Chondrocyte (in vitro differentiated cells): ENCODE data around the gene HAGH. TPM values are rescaled to one million over a fixed set of nuclear protein-coding genes. Genes with fewer than 3 reads are reported as not detected.

ENCODE experiments used
- DNase-seq: peaks from one replicate; pipeline ENCODE4 v3.0.0; 2021; ENCODE audit warnings: mixed read lengths, low spot score
- H3K27ac Mint-ChIP-seq: one replicate; pipeline ENCODE4 v1.8.0; 2021; ENCODE audit warnings: mild to moderate bottlenecking, moderate library complexity, mixed read lengths; ENCODE audit not compliant: unreplicated experiment
- H3K27me3 Mint-ChIP-seq: 2 replicates; pipeline ENCODE4 v1.8.0; 2021; ENCODE audit warnings: low read depth, mixed read lengths
- H3K36me3 Mint-ChIP-seq: 2 replicates; pipeline ENCODE4 v1.8.0; 2021; ENCODE audit warnings: low read depth, mixed read lengths
- H3K4me1 Mint-ChIP-seq: 2 replicates; pipeline ENCODE4 v1.8.0; 2021; ENCODE audit warnings: low read depth, mild to moderate bottlenecking, mixed read lengths
- H3K4me3 Mint-ChIP-seq: one replicate; pipeline ENCODE4 v1.8.0; 2021; ENCODE audit warnings: mild to moderate bottlenecking, moderate library complexity, mixed read lengths; ENCODE audit not compliant: unreplicated experiment
- H3K9me3 Mint-ChIP-seq: 2 replicates; pipeline ENCODE4 v1.8.0; 2021; ENCODE audit warnings: low read depth, mixed read lengths
- CTCF ChIP-seq: fragments of 200-600 bp; sonication (generic); IDR thresholded peaks from 2 replicates; pipeline ENCODE4 v1.5.0; 2021; ENCODE audit warnings: antibody characterized with exemption, mild to moderate bottlenecking, moderate library complexity
- total RNA-seq: library from RNA; stranded (reverse); gene quantifications from 3 replicates; pipeline ENCODE4 v1.2.1, GENCODE V29; 2021

The HAGH gene
- total RNA-seq, 1 donor from 2014 or later, result 55.1 TPM

- DNase-seq, result no peak
- H3K4me3 Mint-ChIP-seq, result no peak overlapping the region
- no peaks in the 10 kb centered on the region for H3K4me1 Mint-ChIP-seq
Measured at GRCh38 chr16:1794908-1795666, 31.5 kb downstream of the HAGH start.

GRCh38 chr16:1794221-1794871 lies 32.3 kb downstream of the HAGH start:
- no peak for TF ChIP-seq CTCF
- no peaks in the 10 kb centered on the region for H3K4me1 Mint-ChIP-seq
- peaks cover 14% of the 10 kb centered on the region for H3K9me3 Mint-ChIP-seq
- H3K27me3 Mint-ChIP-seq, result no peaks in the 10 kb centered on the region
- H3K4me3 Mint-ChIP-seq, result no peak overlapping the region
- no peak overlapping the region for H3K27ac Mint-ChIP-seq
- H3K36me3 Mint-ChIP-seq, result peaks cover 3% of the 10 kb centered on the region
- DNase-seq, result no peak

More at GRCh38 chr16:1794908-1795666, 31.5 kb downstream of the HAGH start:
- H3K27me3 Mint-ChIP-seq, result no peaks in the 10 kb centered on the region
- peaks cover 17% of the 10 kb centered on the region for H3K9me3 Mint-ChIP-seq
- H3K36me3 Mint-ChIP-seq, result peaks cover 3% of the 10 kb centered on the region
- no peak overlapping the region for H3K27ac Mint-ChIP-seq
- no peak for TF ChIP-seq CTCF

GRCh38 chr16:1793578-1794220 lies 32.9 kb downstream of the HAGH start, which contains the start of gene IGFALS:
Gene IGFALS (minus strand): TSS chr16:1793705. CDS start chr16:1793652, 53 bp downstream.
- Mint-ChIP-seq H3K4me3 (no peak within 1 kb of the TSS), H3K36me3 (peaks cover 4% of the 10 kb centered on the region), H3K27me3 (no peaks in the 10 kb centered on the region), H3K4me1 (no peaks in the 10 kb centered on the region), H3K27ac (no peak within 1 kb of the TSS), H3K9me3 (peaks cover 8% of the 10 kb centered on the region)
- no peak for DNase-seq
- TF ChIP-seq CTCF, result no peak

- H3K27ac Mint-ChIP-seq, result no peak overlapping the region
- peaks cover 4% of the 10 kb centered on the region for H3K36me3 Mint-ChIP-seq
- peak; percentile 93 for DNase-seq
- H3K27me3 Mint-ChIP-seq, result no peaks in the 10 kb centered on the region
- no peaks in the 10 kb centered on the region for H3K4me1 Mint-ChIP-seq
- H3K4me3 Mint-ChIP-seq, result no peak overlapping the region
- no peak for TF ChIP-seq CTCF
- H3K9me3 Mint-ChIP-seq, result peaks cover 7% of the 10 kb centered on the region
Measured at GRCh38 chr16:1792836-1793577, 33.6 kb downstream of the HAGH start.
